ENCODE results near the gene APLN.

The APLN gene

DNA sequence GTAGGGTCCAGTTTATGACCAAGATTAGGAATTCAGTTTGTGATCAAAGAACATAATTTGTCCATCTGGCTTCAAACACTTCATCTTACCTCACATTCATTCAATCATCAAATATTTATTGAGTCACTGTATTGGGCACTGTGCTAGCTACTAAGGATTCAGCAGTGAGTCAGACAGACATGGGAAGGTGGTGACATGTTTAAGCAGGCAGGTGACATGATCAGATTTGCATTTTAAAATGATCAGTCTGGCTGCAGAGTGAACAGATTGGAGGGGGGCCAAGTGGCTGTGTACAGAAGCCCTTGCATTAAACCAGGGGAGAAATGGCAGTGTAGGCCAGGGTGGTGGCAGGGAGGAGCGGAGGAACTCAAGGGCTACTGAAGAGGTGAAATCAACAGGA, 25.1 kb upstream of the APLN start:
- no peaks in the 10 kb centered on the region for H3K36me3 ChIP-seq (replicated peaks; ENCODE audit: low read depth, low read length)
- H3K4me1 ChIP-seq (ENCODE audit: low read length), result peaks cover 18% of the 10 kb centered on the region
- H3K9ac ChIP-seq (ENCODE audit: low read length), result no peak overlapping the region
- H4K20me1 ChIP-seq (ENCODE audit: insufficient read depth, low read length), result no peaks in the 10 kb centered on the region
- H3K27me3 ChIP-seq (ENCODE audit: low read depth, low read length), result no peaks in the 10 kb centered on the region
- H3K4me3 ChIP-seq (ENCODE audit: low read length), result no peak overlapping the region
- no peaks in the 10 kb centered on the region for H3K9me3 ChIP-seq (ENCODE audit: insufficient read depth, low read length)
- no peak overlapping the region for H2AFZ ChIP-seq (ENCODE audit: low read depth, low read length)
- H3K4me2 ChIP-seq (ENCODE audit: low read length), result no peak overlapping the region
- no peak overlapping the region for H3K27ac ChIP-seq (ENCODE audit: low read length)
- no peaks in the 10 kb centered on the region for H3K79me2 ChIP-seq (ENCODE audit: low read length)
- TF ChIP-seq EZH2phosphoT487 (IDR thresholded peaks at IDR 0.05; ENCODE audit: low read depth), result no peak
- TF ChIP-seq, protein P1, sequence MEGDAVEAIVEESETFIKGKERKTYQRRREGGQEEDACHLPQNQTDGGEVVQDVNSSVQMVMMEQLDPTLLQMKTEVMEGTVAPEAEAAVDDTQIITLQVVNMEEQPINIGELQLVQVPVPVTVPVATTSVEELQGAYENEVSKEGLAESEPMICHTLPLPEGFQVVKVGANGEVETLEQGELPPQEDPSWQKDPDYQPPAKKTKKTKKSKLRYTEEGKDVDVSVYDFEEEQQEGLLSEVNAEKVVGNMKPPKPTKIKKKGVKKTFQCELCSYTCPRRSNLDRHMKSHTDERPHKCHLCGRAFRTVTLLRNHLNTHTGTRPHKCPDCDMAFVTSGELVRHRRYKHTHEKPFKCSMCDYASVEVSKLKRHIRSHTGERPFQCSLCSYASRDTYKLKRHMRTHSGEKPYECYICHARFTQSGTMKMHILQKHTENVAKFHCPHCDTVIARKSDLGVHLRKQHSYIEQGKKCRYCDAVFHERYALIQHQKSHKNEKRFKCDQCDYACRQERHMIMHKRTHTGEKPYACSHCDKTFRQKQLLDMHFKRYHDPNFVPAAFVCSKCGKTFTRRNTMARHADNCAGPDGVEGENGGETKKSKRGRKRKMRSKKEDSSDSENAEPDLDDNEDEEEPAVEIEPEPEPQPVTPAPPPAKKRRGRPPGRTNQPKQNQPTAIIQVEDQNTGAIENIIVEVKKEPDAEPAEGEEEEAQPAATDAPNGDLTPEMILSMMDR (IDR thresholded peaks at IDR 0.05; ENCODE audit: low read depth, low read length), result no peak

DNA sequence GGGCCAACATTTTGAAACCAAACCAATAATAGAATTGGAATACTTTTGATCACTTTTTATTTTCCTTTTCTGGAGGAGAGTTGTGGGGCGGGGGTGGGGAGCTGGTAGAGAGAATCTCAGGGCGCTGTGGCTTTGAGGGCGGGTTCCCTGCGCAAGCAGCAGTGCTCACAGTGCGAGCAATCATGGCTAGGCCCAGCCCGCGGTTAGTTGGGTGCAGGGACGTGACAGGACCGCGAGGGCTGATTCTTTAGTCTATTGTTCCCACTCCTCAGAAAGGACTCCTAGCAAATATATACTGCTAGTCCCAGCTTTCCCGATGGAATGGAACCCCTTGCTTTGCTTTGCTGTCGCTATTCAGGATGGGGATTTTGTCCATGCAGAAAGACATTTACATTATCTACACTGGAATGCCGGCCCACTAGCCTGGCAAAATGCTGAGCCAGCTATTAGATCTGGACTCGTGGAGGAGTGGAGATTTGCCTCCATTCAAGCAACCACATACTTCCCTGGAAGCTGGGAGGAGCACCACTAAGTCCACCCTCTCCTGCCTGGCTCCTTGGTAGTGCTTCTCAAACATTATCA, 23.9 kb upstream of the APLN start:
- H3K9ac ChIP-seq (ENCODE audit: low read length), result peak overlapping the region; percentile 68
- H3K4me1 ChIP-seq (ENCODE audit: low read length), result peaks cover 18% of the 10 kb centered on the region
- H2AFZ ChIP-seq (ENCODE audit: low read depth, low read length), result peak overlapping the region; percentile 82
- peak overlapping the region; percentile 98 for H3K4me2 ChIP-seq (ENCODE audit: low read length)
- H3K27me3 ChIP-seq (ENCODE audit: low read depth, low read length), result no peaks in the 10 kb centered on the region
- H3K79me2 ChIP-seq (ENCODE audit: low read length), result no peaks in the 10 kb centered on the region
- H3K9me3 ChIP-seq (ENCODE audit: insufficient read depth, low read length), result no peaks in the 10 kb centered on the region
- peak overlapping the region; percentile 79 for H3K4me3 ChIP-seq (ENCODE audit: low read length)
- H4K20me1 ChIP-seq (ENCODE audit: insufficient read depth, low read length), result no peaks in the 10 kb centered on the region
- no peaks in the 10 kb centered on the region for H3K36me3 ChIP-seq (replicated peaks; ENCODE audit: low read depth, low read length)
- no peak overlapping the region for H3K27ac ChIP-seq (ENCODE audit: low read length)
- TF ChIP-seq EZH2phosphoT487 (IDR thresholded peaks at IDR 0.05; ENCODE audit: low read depth), result no peak
- TF ChIP-seq, protein P1 (IDR thresholded peaks at IDR 0.05; ENCODE audit: low read depth, low read length), result no peak

DNA sequence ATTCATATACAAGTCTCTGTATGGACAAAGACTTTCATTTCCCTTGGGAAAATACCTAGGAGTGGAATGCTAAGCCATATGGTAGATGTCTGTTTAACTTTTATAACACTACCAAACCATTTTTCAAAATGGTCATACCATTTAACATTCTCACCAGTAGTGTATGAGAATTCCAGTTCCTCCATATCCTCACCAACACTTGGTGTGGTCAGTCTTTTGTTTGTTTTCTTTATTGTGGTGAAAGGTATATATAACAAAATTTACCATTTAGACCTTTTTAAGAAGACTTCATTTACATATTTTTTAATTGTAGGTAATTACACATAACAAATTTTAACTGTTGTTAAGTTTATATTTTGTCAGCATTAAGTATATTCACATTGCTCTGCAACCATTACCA, 12.7 kb upstream of the APLN start:
- H3K36me3 ChIP-seq (replicated peaks; ENCODE audit: low read depth, low read length), result no peaks in the 10 kb centered on the region
- H3K4me2 ChIP-seq (ENCODE audit: low read length), result no peak overlapping the region
- H3K79me2 ChIP-seq (ENCODE audit: low read length), result no peaks in the 10 kb centered on the region
- H3K4me1 ChIP-seq (ENCODE audit: low read length), result peaks cover 7% of the 10 kb centered on the region
- H4K20me1 ChIP-seq (ENCODE audit: insufficient read depth, low read length), result no peaks in the 10 kb centered on the region
- no peaks in the 10 kb centered on the region for H3K9me3 ChIP-seq (ENCODE audit: insufficient read depth, low read length)
- H3K27me3 ChIP-seq (ENCODE audit: low read depth, low read length), result no peaks in the 10 kb centered on the region
- H3K27ac ChIP-seq (ENCODE audit: low read length), result no peak overlapping the region
- H3K9ac ChIP-seq (ENCODE audit: low read length), result no peak overlapping the region
- no peak for TF ChIP-seq EZH2phosphoT487 (IDR thresholded peaks at IDR 0.05; ENCODE audit: low read depth)
- TF ChIP-seq, protein P1 (IDR thresholded peaks at IDR 0.05; ENCODE audit: low read depth, low read length), result no peak
- no peak overlapping the region for H2AFZ ChIP-seq (ENCODE audit: low read depth, low read length)
- H3K4me3 ChIP-seq (ENCODE audit: low read length), result no peak overlapping the region

DNA sequence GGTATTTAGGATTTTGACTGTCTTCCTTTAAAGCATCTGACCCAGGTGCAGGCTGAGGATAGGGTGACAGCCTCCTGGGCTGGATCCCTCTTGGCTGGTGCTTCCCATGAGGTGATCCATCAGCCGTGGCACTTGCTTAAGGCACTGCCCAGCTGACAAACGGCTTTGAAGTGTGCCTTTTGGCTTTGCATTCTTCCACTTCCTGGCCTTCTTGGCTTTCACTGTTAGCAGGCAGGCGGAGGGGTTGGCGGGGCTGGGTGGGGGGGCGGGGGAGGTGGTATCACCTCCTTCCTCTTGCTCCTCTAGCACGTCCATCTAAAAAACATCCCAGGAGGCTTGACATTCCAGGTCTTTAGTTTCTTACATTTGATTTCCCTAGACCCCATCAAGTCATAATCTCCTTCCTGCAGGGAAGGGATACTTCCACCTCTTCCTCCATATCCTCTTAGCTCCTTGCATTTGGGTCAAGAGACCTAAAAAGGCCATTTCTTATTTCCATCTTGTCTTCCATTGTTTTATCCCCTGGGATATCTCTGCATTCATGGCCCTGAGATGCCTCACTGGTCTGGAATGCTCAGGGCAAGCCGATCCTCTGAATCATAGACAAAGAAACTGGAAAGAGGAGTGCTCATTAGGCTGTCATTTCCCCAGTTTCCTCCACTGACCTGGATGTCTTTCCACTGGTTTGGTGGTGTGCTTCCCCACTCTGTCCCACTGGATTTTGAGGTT, 11.3 kb upstream of the APLN start:
- H3K4me3 ChIP-seq (ENCODE audit: low read length), result no peak overlapping the region
- H3K9me3 ChIP-seq (ENCODE audit: insufficient read depth, low read length), result no peaks in the 10 kb centered on the region
- TF ChIP-seq, protein P1 (IDR thresholded peaks at IDR 0.05; ENCODE audit: low read depth, low read length), result no peak
- TF ChIP-seq EZH2phosphoT487 (IDR thresholded peaks at IDR 0.05; ENCODE audit: low read depth), result no peak
- H3K27ac ChIP-seq (ENCODE audit: low read length), result no peak overlapping the region
- H3K36me3 ChIP-seq (replicated peaks; ENCODE audit: low read depth, low read length), result no peaks in the 10 kb centered on the region
- no peak overlapping the region for H3K4me2 ChIP-seq (ENCODE audit: low read length)
- no peak overlapping the region for H3K9ac ChIP-seq (ENCODE audit: low read length)
- H3K79me2 ChIP-seq (ENCODE audit: low read length), result no peaks in the 10 kb centered on the region
- peaks cover 9% of the 10 kb centered on the region for H3K4me1 ChIP-seq (ENCODE audit: low read length)
- H2AFZ ChIP-seq (ENCODE audit: low read depth, low read length), result no peak overlapping the region
- H3K27me3 ChIP-seq (ENCODE audit: low read depth, low read length), result no peaks in the 10 kb centered on the region
- no peaks in the 10 kb centered on the region for H4K20me1 ChIP-seq (ENCODE audit: insufficient read depth, low read length)
